Neural progenitor cell (in vitro differentiated cells): ENCODE measurements around the gene ATP5PD. TPM values are rescaled to one million over a fixed set of nuclear protein-coding genes. Genes with fewer than 3 reads are reported as not detected.

Experiments
- DNase-seq: peaks from one replicate; pipeline ENCODE4 v3.0.0-alpha.2; 2016; ENCODE audit warnings: low spot score
- H2AFZ ChIP-seq: fragments of 200-600 bp; sonication (generic); replicated peaks from 2 replicates; pipeline ENCODE4 v1.6.1; 2016; ENCODE audit warnings: antibody characterized with exemption
- H3F3A ChIP-seq: fragments of 200-600 bp; sonication (generic); 2 replicates; pipeline ENCODE4 v1.6.1; 2016; ENCODE audit warnings: antibody characterized with exemption, low read depth
- H3K27ac ChIP-seq: fragments of 200-600 bp; sonication (generic); 2 replicates; pipeline ENCODE4 v1.5.1; 2016; ENCODE audit warnings: mild to moderate bottlenecking
- H3K27me3 ChIP-seq: fragments of 200-600 bp; sonication (generic); 2 replicates; pipeline ENCODE4 v1.6.1; 2016; ENCODE audit warnings: mild to moderate bottlenecking, moderate library complexity
- H3K36me3 ChIP-seq: fragments of 200-600 bp; sonication (generic); 2 replicates; pipeline ENCODE4 v1.5.1; 2016
- H3K4me1 ChIP-seq: fragments of 200-600 bp; sonication (generic); 2 replicates; pipeline ENCODE4 v1.6.1; 2016; ENCODE audit warnings: mixed run types
- H3K4me2 ChIP-seq: fragments of 200-600 bp; sonication (generic); 2 replicates; pipeline ENCODE4 v1.6.1; 2016
- H3K4me3 ChIP-seq: fragments of 200-600 bp; sonication (generic); 2 replicates; pipeline ENCODE4 v1.5.1; 2016
- H3K79me2 ChIP-seq: fragments of 200-600 bp; sonication (generic); 2 replicates; pipeline ENCODE4 v1.6.1; 2016; ENCODE audit warnings: low read depth
- H3K9ac ChIP-seq: fragments of 200-600 bp; sonication (generic); 2 replicates; pipeline ENCODE4 v1.6.1; 2016
- H3K9me3 ChIP-seq: fragments of 200-600 bp; sonication (generic); 2 replicates; pipeline ENCODE4 v1.5.1; 2016; ENCODE audit warnings: low read depth
- H4K20me1 ChIP-seq: fragments of 200-600 bp; sonication (generic); 2 replicates; pipeline ENCODE4 v1.6.1; 2016; ENCODE audit warnings: low read depth
- H3K27ac Mint-ChIP-seq: 3 replicates; pipeline ENCODE4 v1.8.0; 2021; ENCODE audit warnings: mixed read lengths
- H3K27me3 Mint-ChIP-seq: 2 replicates; pipeline ENCODE4 v1.8.0; 2022; ENCODE audit warnings: low read depth, mild to moderate bottlenecking, inconsistent platforms, moderate library complexity, mixed read lengths; ENCODE audit not compliant: insufficient read depth
- H3K36me3 Mint-ChIP-seq: 3 replicates; pipeline ENCODE4 v1.8.0; 2021; ENCODE audit warnings: mixed read lengths
- H3K4me1 Mint-ChIP-seq: 3 replicates; pipeline ENCODE4 v1.8.0; 2021; ENCODE audit warnings: mixed read lengths
- H3K4me3 Mint-ChIP-seq: 3 replicates; pipeline ENCODE4 v1.8.0; 2021; ENCODE audit warnings: mild to moderate bottlenecking, moderate library complexity, mixed read lengths
- H3K9me3 Mint-ChIP-seq: 3 replicates; pipeline ENCODE4 v1.8.0; 2020; ENCODE audit warnings: mixed read lengths
- CTCF ChIP-seq: fragments of 200-600 bp; sonication (generic); IDR thresholded peaks from 2 replicates; pipeline ENCODE4 v1.5.1; 2017; ENCODE audit warnings: antibody characterized with exemption, mild to moderate bottlenecking
- EZH2 ChIP-seq: fragments of 200-600 bp; sonication (generic); IDR thresholded peaks from 2 replicates; pipeline ENCODE4 v1.6.1; 2017; ENCODE audit warnings: antibody characterized with exemption, mild to moderate bottlenecking, moderate library complexity
- EZH2phosphoT487 ChIP-seq: fragments of 200-600 bp; sonication (generic); IDR thresholded peaks from 2 replicates; pipeline ENCODE4 v1.6.1; 2017; ENCODE audit warnings: antibody characterized with exemption
- total RNA-seq: library from RNA; depleted of rRNA; stranded (reverse); fragments of >200 nt; gene quantifications from 2 replicates; pipeline ENCODE4 v1.2.3, GENCODE V29; 2015; ENCODE audit warnings: low replicate concordance

ATP5PD gene
- total RNA-seq, result 209 and 268 TPM in 2 replicates

GRCh38 chr17:75046407-75047289, at the start of gene ATP5PD, which contains the start of gene KCTD2:
TSS of gene ATP5PD (minus strand) at chr17:75046969. CDS start at chr17:75042650, 4,319 bp downstream.
TSS of gene KCTD2 (plus strand) at chr17:75047225. CDS start at chr17:75047251, 26 bp downstream.
- H3K4me3 ChIP-seq, result peak within 1 kb of the TSS; percentile 99
- H3K36me3 Mint-ChIP-seq, result peaks cover 15% of the 10 kb centered on the region
- H3K9me3 ChIP-seq, result no peaks in the 10 kb centered on the region
- DNase-seq, result peak; percentile 97
- no peak for TF ChIP-seq EZH2
- TF ChIP-seq CTCF, result no peak
- TF ChIP-seq EZH2phosphoT487, result no peak
- H3K27ac Mint-ChIP-seq, result peak within 1 kb of the TSS; percentile 86
- peaks cover 36% of the 10 kb centered on the region for H3K4me1 Mint-ChIP-seq
- peaks cover 17% of the 10 kb centered on the region for H3F3A ChIP-seq
- H3K4me1 ChIP-seq, result peaks cover 15% of the 10 kb centered on the region
- peak within 1 kb of the TSS; percentile 95 for H3K4me2 ChIP-seq
- H3K27me3 Mint-ChIP-seq, result peaks cover 5% of the 10 kb centered on the region
- peaks cover 13% of the 10 kb centered on the region for H3K36me3 ChIP-seq
- peaks cover 60% of the 10 kb centered on the region for H3K79me2 ChIP-seq
- peaks cover 24% of the 10 kb centered on the region for H4K20me1 ChIP-seq
- peak within 1 kb of the TSS; percentile 77 for H3K27ac ChIP-seq
- peak within 1 kb of the TSS; percentile 82 for H3K9ac ChIP-seq
- H3K4me3 Mint-ChIP-seq, result peak within 1 kb of the TSS; percentile 99
- peak within 1 kb of the TSS; percentile 96 for H2AFZ ChIP-seq
- H3K9me3 Mint-ChIP-seq, result no peaks in the 10 kb centered on the region
- H3K27me3 ChIP-seq, result no peaks in the 10 kb centered on the region

- no peaks in the 10 kb centered on the region for H3K79me2 ChIP-seq
- no peaks in the 10 kb centered on the region for H3K36me3 ChIP-seq
- Mint-ChIP-seq H3K27ac (no peak overlapping the region), H3K4me1 (peaks cover 16% of the 10 kb centered on the region), H3K9me3 (no peaks in the 10 kb centered on the region), H3K27me3 (peaks cover 10% of the 10 kb centered on the region), H3K36me3 (no peaks in the 10 kb centered on the region), H3K4me3 (no peak overlapping the region)
- H3K27ac ChIP-seq, result no peak overlapping the region
- no peak for TF ChIP-seq EZH2phosphoT487
- TF ChIP-seq CTCF, result no peak
- no peak for TF ChIP-seq EZH2
- no peaks in the 10 kb centered on the region for H3K9me3 ChIP-seq
- peaks cover 1% of the 10 kb centered on the region for H3F3A ChIP-seq
- H3K4me3 ChIP-seq, result no peak overlapping the region
- no peaks in the 10 kb centered on the region for H4K20me1 ChIP-seq
- DNase-seq, result no peak
- peaks cover 6% of the 10 kb centered on the region for H3K4me1 ChIP-seq
- no peaks in the 10 kb centered on the region for H3K27me3 ChIP-seq
- H3K9ac ChIP-seq, result no peak overlapping the region
- H3K4me2 ChIP-seq, result no peak overlapping the region
- H2AFZ ChIP-seq, result no peak overlapping the region
Observed at GRCh38 chr17:75096082-75096625, 49.4 kb upstream of the ATP5PD start.

GRCh38 chr17:75094871-75095399, 48.2 kb upstream of the ATP5PD start:
- no peak overlapping the region for H3K4me3 ChIP-seq
- peaks cover 25% of the 10 kb centered on the region for H3K4me1 Mint-ChIP-seq

More at GRCh38 chr17:75094871-75095399, 48.2 kb upstream of the ATP5PD start:
- H4K20me1 ChIP-seq, result no peaks in the 10 kb centered on the region
- no peaks in the 10 kb centered on the region for H3K36me3 ChIP-seq
- H2AFZ ChIP-seq, result no peak overlapping the region
- Mint-ChIP-seq H3K36me3 (no peaks in the 10 kb centered on the region), H3K27me3 (peaks cover 12% of the 10 kb centered on the region), H3K9me3 (no peaks in the 10 kb centered on the region), H3K4me3 (no peak overlapping the region), H3K27ac (no peak overlapping the region)
- TF ChIP-seq EZH2phosphoT487 (no peak), EZH2 (no peak), CTCF (no peak)
- H3K4me1 ChIP-seq, result peaks cover 9% of the 10 kb centered on the region
- no peaks in the 10 kb centered on the region for H3K27me3 ChIP-seq
- H3K9me3 ChIP-seq, result no peaks in the 10 kb centered on the region
- H3K4me2 ChIP-seq, result no peak overlapping the region
- no peak overlapping the region for H3K9ac ChIP-seq
- H3K79me2 ChIP-seq, result no peaks in the 10 kb centered on the region
- H3F3A ChIP-seq, result peaks cover 8% of the 10 kb centered on the region
- no peak overlapping the region for H3K27ac ChIP-seq
- no peak for DNase-seq
